HEK293T (cell line): ENCODE results near the gene RAB11FIP4.

Experiments used
- ARNT ChIP-seq: fragments of 450-650 bp; IDR thresholded peaks from 2 replicates; pipeline ENCODE4 v1.6.1; 2017; ENCODE audit warnings: mild to moderate bottlenecking
- CTBP1 ChIP-seq: fragments of 450-650 bp; IDR thresholded peaks from 2 replicates; pipeline ENCODE4 v1.6.1; 2016; ENCODE audit warnings: borderline replicate concordance
- ELF4 ChIP-seq: fragments of 450-650 bp; IDR thresholded peaks from 2 replicates; pipeline ENCODE4 v1.6.1; 2017; ENCODE audit warnings: antibody characterized with exemption
- FOXA1 ChIP-seq: fragments of 450-650 bp; IDR thresholded peaks from 2 replicates; pipeline ENCODE4 v1.6.1; 2016; ENCODE audit warnings: mild to moderate bottlenecking
- FOXK2 ChIP-seq: fragments of 450-650 bp; IDR thresholded peaks from 2 replicates; pipeline ENCODE4 v1.6.1; 2016; ENCODE audit warnings: mild to moderate bottlenecking
- HDGF ChIP-seq: fragments of 450-650 bp; IDR thresholded peaks from 2 replicates; pipeline ENCODE4 v1.6.1; 2017; ENCODE audit warnings: antibody characterized with exemption, borderline replicate concordance
- PKNOX1 ChIP-seq: fragments of 450-650 bp; IDR thresholded peaks from 2 replicates; pipeline ENCODE4 v1.6.1; 2016
- SP1 ChIP-seq: fragments of 450-650 bp; IDR thresholded peaks from 2 replicates; pipeline ENCODE4 v1.6.1; 2017

GRCh38 chr17:31379597-31380205 lies 11.8 kb upstream of the RAB11FIP4 start:
- no peak for TF ChIP-seq CTBP1
- TF ChIP-seq PKNOX1, result no peak
- TF ChIP-seq ELF4, result no peak
- TF ChIP-seq HDGF, result no peak
- TF ChIP-seq ARNT, result no peak
- TF ChIP-seq SP1, result no peak
- TF ChIP-seq FOXK2, result no peak
- TF ChIP-seq FOXA1, result no peak
